T1000 (cell line): Measurements from ENCODE around the gene EML1.

Source experiments
- DNase-seq: peaks from one replicate; lab custom pipeline; 2025; ENCODE audit warnings: mixed read lengths; lab: John Stamatoyannopoulos, UW

The EML1 gene

GRCh38 chr14:99803803-99804202 lies 10.6 kb downstream of the EML1 start:
- no peak for DNase-seq

DNA sequence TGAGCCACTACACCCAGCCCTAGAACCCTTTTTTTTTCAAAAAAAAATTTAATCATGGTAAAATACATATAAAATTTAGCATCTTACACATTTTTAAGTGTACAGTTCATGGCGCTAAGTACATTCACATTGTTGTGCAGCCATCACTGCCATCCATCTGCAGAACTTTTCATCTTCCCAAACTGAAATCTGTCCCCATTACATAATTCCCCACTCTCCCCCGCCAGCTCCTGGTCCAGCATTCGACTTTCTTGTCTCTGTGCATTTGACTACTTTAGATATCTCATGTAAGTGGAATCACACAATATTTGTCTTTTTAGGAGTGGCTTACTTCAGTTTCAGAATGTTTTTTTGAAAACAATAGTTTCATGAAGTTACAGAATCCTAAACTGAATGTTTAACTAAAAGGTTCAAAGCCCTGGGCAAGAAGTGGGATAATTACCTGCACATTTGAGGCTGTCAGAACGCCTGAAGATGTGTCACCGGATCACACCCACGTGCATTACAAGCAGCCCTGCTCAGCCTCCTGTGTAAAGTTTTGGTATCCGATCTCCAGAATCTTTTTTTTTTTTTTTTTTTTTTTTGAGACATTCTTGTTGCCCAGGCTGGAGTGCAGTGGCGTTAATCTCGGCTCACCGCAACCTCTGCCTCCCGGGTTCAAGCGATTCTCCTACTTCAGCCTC lies 12.7 kb downstream of the EML1 start:
- no peak for DNase-seq

GRCh38 chr14:99806836-99807235 lies 13.6 kb downstream of the EML1 start:
- no peak for DNase-seq

DNA sequence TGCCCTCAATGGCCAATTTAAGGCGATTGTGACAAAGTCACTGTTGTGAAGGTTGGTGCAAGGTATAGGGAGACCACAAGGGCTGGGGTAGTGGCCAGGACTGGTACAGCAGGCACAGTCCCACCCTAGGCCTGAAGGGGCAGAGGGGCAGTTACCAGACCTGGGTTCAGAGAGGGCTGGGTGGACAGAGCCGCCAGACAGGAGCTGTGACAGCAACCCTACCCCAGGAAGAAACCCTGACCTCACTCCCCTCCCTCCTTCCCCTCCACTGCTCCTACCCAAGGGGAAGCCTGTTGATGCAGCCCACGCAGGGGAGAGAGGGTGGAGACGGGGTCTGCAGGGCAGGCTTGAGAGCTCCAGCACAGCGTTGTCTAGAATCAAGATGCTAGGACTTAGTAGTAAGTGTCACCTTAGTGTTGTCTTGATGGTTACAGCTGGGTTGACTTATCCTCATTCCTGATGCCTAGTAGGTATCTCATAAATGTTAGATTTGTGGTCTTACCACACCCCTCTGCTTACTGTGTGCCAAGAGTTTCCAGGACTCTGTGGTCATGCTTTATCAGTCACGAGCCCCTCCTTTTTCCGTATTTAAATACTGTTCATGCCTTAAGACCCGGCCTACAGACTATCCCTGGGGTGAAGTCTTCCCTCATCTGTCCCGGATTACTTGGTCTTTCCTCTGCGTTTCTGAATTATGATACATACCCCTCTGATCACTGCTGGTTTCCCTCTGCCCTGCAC lies 14.4 kb downstream of the EML1 start:
- no peak for DNase-seq

DNA sequence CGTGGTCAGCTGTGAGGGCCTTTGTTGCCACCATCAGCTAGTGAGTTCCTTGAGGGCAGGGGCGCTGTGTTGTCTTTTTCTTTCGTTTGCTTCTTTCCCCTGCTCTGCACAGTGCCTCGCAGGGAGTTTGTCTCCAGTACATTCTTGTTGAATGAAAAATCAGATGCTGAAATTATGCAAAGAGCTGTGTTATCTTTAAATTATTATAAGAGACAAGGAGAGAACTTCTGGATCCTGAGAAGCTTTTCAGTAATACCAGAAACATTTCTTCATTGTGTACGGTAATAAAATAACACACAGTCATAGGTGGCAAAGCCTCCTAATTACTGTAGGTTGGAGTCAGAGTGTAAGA lies 14.9 kb downstream of the EML1 start:
- DNase-seq: no peak

GRCh38 chr14:99808515-99808914 lies 15.3 kb downstream of the EML1 start:
- DNase-seq: no peak

DNA sequence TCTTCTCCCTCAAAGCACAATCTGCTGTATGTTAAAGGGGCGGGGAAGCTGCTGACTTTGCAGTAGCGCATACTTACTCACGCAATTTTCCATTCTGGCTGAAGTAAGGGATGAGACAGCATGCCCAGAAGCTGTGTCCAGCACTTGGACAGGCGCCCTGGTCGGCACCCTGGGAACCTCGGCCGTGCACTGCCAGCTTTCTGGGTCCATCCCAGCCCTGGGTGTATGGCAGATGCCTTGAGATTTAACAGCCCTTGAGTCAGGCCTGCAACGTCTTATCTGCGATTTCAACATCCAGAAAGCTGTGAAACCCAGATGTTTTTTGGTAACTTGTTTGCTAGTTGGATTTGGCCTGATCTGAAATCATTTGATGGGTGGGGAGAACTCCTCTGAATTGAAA lies 16.1 kb downstream of the EML1 start:
- no peak for DNase-seq

- DNase-seq: no peak
These were observed 16.8 kb downstream of the EML1 start for GRCh38 chr14:99809859-99810558.

- DNase-seq: no peak
These were observed 17.3 kb downstream of the EML1 start for GRCh38 chr14:99810559-99810874.

DNA sequence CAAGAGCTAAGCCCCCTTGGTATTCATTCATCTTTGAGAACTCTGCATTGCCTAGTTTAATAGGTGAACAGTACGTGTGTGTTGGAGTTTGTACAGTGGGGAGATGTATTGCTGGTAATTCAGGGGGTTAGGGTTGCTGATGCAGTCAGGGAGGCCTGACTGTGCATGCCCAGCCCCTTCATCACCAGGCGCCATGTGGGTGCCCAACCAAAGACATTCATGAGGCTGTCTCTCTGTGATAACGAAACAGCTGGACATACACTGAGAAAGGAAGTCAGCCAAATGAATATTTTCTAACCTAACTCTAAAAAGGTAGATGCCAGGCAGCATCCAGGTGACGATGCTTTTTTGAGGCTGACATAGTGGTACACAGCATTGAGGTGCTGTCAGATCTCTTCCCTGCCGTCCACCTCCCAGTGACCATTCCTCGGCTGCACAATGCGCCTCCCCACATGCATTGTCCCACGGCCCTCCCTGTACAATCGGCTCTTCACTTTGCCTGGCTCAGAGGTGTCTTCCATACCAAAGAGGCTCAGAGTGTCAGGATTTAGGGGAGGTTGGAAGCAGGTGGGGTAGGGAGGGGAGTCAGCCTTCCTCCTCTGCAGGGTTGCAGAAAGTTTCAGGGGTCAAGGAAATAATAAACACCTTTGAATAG lies 19.0 kb downstream of the EML1 start:
- no peak for DNase-seq

DNA sequence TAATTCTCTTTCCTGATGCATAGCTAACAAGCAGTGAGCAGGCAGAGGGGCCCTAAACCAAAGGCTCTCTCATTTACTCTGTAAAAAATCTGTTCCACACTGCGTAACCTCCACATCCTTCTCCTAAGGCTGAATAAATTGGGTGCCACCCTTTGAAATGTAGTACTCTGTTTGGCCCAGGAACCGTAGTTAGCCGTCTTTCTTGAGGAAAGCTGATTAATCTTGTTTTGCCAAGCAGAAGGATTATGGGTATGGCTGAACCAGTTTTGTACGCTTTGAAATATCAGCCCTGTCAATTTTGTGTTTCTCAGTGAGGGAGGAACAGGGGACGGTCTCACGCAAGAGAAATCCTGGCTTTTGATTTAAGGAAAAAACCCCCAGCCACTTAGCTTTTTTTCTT lies 19.7 kb downstream of the EML1 start:
- DNase-seq: no peak

- no peak for DNase-seq
These were observed 22.5 kb downstream of the EML1 start for GRCh38 chr14:99815696-99816095.

DNA sequence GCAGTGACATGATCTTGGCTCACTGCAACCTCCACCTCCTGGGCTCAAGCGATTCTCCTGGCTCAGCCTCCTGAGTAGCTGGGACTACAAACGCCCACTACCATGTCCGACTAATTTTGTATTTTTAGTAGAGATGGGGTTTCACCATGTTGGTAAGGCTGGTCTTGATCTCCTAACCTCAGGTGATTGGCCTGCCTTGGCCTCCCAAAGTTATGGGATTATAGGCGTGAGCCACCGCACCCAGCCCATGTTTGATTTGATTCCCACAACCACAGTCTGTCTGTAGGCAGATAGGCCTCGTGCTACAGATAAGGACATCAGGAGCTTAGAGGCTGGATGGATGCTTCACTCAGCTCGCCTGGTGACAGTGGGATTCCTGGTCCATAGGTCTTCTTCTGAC lies 23.0 kb downstream of the EML1 start:
- DNase-seq: no peak

DNA sequence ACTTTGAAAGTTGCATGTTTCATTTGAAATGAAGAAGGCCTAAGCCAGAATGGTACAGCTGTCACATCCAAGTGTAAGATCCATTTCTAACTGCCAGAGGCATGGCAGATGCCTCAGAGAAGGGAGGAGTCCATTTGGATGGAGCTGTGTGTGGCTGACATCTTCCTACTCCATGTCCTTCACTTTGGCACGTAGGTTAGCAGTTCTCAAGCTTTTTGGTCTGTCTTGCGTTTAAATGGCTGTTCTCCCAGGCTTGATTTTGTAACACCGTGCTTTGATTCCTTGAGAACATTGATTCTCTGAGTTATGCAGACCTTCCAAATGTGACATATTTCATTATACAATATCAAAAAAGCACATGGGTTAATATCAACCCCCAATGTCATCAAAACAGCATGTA lies 23.4 kb downstream of the EML1 start:
- DNase-seq: no peak

DNA sequence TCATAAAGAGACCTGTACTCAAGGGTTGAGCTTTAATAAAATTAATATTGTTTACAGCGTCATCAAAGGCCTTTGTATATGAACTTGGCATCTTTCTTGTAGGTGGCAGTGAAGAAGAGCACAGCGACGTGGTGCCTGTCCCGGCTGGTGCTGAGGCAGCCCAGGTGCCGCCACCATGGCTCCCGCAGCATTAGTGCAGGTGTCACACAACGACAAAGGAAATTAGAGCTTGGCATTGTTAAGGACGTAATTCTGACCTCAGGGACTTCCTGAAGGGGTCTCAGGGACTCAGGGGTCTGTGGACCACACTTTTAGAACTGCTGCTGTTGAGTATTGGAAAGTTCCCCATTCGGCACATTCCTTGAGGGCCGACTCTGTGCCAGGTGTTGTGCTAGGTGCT lies 24.1 kb downstream of the EML1 start:
- DNase-seq: no peak

- DNase-seq: no peak
These were observed 25.4 kb downstream of the EML1 start for GRCh38 chr14:99818503-99819036.

GRCh38 chr14:99819514-99819913 lies 26.3 kb downstream of the EML1 start:
- DNase-seq: no peak

- no peak for DNase-seq
These were observed 27.6 kb downstream of the EML1 start for GRCh38 chr14:99820702-99821331.

DNA sequence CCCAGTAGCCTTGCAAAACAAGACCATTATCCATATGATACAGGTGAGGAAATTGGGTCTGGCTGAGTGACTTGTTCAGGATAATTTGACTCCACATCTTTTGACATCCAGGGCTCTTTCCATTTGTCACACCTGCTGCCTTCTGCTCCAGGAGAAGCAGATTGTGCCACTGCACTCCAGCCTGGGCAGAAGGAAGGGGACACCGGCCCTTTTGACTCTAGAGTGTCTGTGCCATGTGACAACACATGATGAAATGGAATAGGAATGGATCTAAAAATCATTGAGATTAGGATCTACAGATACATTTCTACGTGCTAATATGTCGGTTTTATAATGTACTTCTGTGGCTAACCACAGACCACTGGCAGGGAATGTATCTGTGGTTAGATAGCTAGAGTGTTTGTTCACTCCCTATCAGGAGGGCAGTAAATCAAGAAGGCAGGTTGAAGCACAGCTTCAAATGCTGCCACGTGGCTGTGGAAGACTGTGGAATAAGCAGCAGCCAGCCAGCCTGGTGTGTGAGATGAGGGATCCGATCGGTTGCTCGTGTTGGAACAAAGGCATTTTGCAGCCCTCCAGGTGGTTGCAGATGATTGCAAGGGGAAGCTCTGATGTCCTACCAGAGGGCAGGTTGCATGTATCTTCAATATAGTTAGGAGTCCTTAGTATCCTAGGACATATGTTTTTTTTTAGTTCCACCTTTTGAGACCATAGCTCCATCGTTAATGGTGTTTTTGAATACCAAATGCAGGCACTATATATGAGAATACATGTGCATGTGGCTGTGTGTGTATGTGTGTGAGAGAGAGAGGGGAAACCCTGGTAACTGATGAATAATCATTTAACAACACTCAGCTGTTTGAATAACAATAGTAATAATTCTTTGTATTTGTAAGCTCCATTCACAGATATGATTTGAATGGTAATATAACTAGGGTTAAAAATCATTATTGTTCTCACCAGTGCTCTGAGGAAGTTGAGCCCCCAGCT lies 28.6 kb downstream of the EML1 start:
- DNase-seq: peak; percentile 12

GRCh38 chr14:99822800-99823455 lies 29.7 kb downstream of the EML1 start:
- no peak for DNase-seq
